Measurements from ENCODE around the gene KRTAP4-9.
"Not testable (repeated sequence)": the region's sequence is repeated elsewhere in the genome, so short reads cannot be mapped to it uniquely, and the experiment has no call there.

Gene KRTAP4-9

GRCh38 chr17:41133880-41134735, 28.9 kb downstream of the KRTAP4-9 start:
- DNase-seq = no peak

DNA sequence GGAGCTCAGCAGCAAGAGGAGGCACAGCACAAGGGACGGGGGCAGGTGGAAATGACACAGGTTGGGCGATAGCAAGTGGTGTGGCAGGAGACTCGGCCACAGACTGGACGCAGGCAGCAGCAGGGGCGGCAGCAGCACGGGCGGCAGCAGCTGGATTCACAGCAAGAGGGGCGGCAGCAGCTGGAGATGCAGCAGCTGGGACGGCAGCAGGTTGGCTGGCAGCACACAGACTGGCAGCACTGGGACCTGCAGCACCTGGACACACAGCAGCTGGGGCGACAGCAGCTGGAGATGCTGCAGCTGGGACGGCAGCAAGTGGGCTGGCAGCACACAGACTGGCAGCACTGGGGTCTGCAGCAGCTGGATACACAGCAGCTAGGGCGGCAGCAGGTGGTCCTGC, 34.7 kb downstream of the KRTAP4-9 start:
- not testable (repeated sequence) for DNase-seq

GRCh38 chr17:41140360-41141131, 35.4 kb downstream of the KRTAP4-9 start, which contains the start of gene KRTAP4-6:
KRTAP4-6 (minus strand) TSS chr17:41140544; CDS start chr17:41140487, 57 bp downstream.
- DNase-seq = no peak

- DNase-seq = no peak
Measured at GRCh38 chr17:41141361-41141760, 36.2 kb downstream of the KRTAP4-9 start.

DNA sequence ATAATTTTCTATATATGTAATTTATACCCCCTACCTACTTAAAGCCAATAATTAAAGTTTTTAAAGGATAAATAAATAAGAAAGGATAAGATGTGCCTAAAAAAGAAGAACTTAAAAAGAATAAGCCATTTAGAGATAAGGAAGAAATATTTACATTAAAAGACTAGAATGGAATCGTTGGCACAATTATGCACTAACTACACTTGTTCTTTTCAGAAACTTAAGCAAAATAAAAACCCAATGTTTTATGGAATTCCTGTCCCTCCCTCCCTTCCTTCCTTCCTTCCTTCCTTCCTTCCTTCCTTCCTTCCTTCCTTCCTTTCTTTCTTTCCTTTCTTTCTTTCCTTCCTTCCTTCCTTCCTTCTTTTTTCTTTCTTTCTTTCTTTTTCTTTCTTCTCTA, 39.7 kb downstream of the KRTAP4-9 start:
- no peak for DNase-seq

DNA sequence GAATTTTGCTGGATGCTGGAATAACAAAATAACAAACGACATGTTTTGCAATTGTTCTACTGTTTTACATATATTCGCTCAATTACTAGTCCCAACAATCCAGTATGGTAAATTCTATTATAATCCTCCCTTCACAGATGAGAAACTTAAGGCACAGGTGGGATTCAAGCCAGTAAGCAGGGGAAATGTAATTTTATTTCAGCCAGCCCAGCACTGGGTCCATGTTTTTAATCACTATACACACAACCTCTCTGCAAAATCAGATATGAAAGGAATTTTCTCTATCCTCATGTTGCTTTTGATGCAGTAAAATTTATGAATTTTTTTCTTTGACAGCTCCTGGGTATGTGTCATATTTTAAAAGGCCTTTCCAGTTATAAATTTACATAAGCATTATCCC, 40.1 kb downstream of the KRTAP4-9 start:
- DNase-seq = no peak

DNA sequence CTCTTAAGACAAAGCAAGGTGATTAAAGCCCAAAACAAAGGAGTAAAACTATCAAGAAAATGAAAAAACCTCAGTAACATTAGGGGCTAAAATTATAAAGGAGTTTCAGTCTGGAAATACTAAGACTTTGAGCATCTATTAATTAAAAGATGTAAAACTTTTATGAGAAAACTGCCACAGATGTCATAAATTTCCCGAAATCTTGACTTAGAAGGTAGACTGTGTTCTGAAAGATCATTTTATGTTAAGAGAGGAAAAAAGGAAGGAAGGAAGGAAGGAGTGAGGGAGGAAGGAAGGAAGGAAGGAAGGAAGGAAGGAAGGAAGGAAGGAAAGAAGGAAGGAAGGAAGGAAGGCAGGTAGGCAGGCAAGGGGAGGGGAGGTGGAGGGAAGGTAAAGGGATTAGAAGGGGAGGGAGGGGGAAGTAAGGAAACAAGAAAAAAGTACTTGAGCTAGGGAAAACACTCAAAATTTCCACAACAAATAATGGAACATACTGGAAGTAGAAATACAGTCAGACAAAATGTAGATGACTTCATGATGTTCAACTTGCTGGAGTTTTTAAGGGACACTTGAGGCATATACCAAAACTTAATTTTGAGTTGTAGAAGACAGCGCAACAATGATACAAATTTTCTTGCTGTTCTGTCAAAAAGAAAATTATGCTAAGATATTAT, 42.5 kb downstream of the KRTAP4-9 start:
- no peak for DNase-seq

DNA sequence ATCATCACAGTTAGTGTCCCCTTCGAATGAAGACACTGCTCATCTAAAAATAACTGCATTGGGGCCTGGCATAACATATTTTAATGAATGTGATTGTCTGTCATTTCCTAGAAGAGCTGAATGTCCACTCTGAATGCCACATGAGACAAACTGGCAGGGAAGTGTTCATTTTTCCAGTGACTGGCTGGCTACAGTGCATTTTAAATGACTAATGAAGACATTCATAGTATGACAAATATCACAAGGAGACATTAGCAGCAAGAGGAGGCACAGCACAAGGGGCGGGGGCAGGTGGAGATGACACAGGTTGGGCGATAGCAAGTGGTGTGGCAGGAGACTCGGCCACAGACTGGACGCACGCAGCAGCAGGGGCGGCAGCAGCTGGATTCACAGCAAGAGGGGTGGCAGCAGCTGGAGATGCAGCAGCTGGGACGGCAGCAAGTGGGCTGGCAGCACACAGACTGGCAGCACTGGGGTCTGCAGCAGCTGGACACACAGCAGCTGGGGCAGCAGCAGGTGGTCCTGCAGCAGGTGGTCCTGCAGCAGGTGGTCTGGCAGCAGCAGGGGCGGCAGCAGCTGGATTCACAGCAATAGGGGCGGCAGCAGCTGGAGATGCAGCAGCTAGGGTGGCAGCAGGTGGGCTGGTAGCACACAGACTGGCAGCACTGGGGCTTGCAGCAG, 43.9 kb downstream of the KRTAP4-9 start:
- not testable (repeated sequence) for DNase-seq

- DNase-seq = no peak
Measured at GRCh38 chr17:41149652-41149985, 44.4 kb downstream of the KRTAP4-9 start, which contains the start of gene KRTAP4-5. KRTAP4-5 (minus strand) TSS chr17:41149825; CDS start chr17:41149767, 58 bp downstream.

GRCh38 chr17:41150026-41150425, 44.8 kb downstream of the KRTAP4-9 start:
- no peak for DNase-seq

DNA sequence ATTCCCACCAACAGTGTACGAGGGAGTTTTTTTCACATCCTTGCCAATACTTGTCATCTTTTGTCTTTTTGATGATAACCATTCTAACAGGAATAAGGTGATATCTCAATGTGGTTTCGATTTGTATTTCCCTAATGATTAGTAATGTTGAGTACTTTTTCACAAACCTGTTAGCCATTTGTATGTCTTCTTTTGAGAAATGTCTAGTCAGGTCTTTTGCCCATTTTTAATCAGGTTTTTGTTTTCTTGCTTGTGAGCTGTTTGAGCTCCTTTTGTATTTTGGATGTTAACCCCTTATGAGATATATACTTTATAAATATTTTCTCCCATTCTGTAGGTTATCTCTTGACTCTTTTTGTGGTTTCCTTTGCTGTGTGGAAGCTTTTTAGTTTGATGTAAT, 46.3 kb downstream of the KRTAP4-9 start:
- DNase-seq = no peak

DNA sequence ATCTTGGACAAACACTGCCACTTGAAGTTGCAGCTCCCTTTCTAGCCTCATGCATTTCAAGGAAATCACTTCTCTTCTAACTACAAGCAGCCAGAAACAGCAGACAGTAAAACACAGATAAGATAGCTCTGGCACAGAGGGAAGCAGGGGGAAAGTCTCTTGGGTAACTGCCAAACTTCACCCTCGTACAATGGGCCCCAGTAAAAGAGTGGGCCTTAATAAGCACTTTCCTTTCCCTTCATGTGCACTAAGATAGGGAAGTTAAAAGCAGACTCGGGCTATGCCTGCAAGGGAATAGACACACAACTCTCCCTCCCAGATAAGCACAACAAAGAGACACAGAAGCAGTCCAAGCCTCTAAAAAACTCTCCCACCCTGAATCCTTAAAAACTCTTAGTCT, 48.7 kb downstream of the KRTAP4-9 start:
- DNase-seq = no peak

All from stimulated activated CD4-positive, alpha-beta T cell treated with anti-CD3 and anti-CD28 coated beads, Interleukin-1b, Interleukin-23, amount 100 ng/mL, for 48 hours (primary cell).